ENCODE data around the gene OTOG.

The OTOG gene

GRCh38 chr11:17695454-17696441, 148.7 kb downstream of the OTOG start:
- DNase-seq (ENCODE audit: low read depth), result no peak
- no peak for TF ChIP-seq CTCF (conservative IDR thresholded peaks at IDR 0.05; ENCODE audit: low read length)

GRCh38 chr11:17696741-17697140, 149.7 kb downstream of the OTOG start:
- no peak overlapping the region for H3K4me3 ChIP-seq (ENCODE audit: low read length)
- no peak for DNase-seq (ENCODE audit: low read depth)
- TF ChIP-seq CTCF (conservative IDR thresholded peaks at IDR 0.05; ENCODE audit: low read length), result no peak

More at GRCh38 chr11:17695454-17696441, 148.7 kb downstream of the OTOG start:
- no peak overlapping the region for H3K4me3 ChIP-seq (ENCODE audit: low read length)
